Stimulated activated CD4-positive, alpha-beta T cell treated with anti-CD3 and anti-CD28 coated beads, Interleukin-15, amount 100 ng/mL, for 1 hour (primary cell): Measurements from ENCODE around the gene EFNA5.

Source experiments
- DNase-seq, 2 donors: peaks; one replicate each; pipeline ENCODE4 v3.0.0-alpha.2; 2020; ENCODE audit warnings: low read depth in 1 of 2, low spot score in 1 of 2

The EFNA5 gene

DNA sequence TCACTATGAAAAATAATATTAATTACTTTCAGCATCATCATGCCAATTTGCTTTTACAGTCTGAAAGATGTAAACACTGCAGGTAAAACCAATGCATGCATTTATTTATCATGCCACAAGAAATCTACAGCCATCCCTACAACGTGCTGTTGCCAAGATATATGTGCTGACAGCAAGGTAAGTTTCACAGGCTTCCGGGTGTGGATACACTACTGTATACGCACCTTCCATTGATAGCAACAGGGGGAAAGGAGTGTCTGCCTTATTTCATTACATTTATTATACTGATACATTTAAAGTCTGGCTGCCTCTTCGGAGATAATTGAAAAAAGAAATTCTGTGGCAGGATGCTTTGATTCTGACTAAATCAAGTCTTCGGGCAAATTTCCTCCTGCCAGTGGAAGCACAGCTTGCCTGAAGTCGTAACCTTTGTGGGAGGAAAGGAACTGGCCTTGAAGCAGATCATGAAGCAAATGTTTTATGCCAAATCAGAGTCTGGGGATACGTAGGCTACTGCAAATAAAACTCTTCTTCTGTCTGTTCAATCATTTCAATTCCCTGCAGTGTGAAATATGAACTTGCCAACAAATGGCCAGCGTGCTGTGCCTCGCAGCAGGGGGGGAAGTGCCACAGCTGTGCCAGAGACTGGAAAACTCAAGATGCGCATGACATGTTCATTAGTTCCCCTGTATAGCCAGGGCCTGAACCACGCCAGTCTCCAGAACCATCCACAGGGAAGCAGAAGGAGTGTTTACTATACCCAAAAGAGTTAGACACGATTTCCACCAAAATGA lies 268.1 kb downstream of the EFNA5 start:
- no peak for DNase-seq

DNA sequence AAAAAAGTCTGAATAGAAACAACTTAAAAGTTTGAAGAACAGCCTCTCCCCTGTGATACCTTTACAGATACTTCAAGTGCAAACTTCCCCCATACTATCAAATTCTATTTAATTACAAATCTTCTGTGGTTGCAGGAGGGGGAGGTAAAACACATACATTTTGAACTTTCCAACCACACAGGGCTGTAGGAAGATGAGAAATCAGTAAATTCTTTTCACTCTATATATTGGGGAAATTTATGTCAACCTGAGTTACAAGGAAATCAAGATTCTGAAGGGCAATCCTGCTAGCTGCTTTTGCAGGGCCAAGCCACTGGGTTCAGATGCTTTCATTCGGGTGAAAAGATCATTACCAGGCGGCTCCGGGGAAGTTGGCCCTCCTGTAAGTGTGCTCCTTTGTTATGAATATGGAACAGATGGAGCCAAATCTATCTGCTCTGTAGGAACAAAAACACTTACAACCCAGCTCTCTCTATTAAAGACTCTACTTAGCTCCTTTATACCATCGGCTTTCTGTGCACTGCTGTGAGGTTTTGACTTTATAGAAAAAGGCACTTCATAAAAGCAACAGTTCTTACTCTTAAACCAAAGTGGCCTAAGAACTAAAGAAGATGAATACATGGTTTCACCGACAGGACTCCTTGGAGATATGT lies 269.1 kb downstream of the EFNA5 start:
- no peak for DNase-seq

DNA sequence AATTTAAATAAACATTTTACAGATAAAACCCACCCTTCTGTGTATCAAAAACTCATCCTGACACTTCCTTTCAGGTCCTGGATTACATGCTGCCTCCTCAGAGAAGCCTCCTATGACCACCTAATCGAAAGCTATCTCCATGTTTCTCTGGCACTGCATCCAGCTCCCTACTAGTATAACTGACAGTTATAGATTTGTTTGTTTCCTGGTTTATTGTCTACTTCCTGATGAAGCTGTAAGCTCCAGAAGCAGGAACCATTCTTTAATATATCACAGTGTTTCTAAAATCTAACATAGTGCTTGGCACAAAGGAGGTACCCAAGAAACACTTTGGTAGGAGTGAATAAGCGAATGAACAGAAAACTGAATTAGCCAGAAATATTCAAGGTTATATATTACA lies 270.4 kb downstream of the EFNA5 start:
- DNase-seq, result no peak

DNA sequence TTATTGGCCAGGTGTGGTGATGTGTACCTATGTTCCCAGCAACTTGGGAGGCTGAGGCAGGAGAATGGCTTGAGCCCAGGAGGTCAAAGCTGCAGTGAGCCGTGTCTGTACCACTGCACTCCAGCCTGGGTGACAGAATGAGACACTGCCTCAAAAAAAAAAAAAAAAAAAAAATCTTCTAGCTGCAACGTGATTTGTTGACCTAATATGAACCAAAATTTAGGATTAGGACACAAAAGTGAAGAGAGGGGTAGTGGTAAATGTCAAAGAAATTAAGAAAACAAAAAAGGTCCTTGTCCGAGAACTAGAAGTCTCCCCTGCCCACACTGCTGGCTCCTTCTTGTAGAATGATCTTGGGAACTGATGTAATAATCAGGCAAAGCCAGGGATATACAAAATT lies 272.0 kb downstream of the EFNA5 start:
- no peak for DNase-seq

DNA sequence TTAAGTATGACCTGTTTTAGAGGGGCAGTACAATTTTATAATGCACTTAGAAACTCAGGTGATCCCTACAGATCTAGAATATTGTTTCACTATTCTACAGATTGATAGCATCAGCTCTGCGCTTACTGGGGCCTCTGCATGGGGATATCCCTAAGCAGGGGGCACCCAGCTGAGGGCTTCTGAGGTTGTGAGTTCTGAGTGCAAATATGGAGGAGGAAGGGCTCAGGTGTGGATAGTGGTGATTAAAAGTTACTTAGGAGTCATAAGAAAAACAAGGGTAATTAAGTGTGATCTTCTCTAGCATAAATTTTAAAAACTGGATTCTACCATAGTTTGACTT lies 274.4 kb downstream of the EFNA5 start:
- DNase-seq, result no peak

DNA sequence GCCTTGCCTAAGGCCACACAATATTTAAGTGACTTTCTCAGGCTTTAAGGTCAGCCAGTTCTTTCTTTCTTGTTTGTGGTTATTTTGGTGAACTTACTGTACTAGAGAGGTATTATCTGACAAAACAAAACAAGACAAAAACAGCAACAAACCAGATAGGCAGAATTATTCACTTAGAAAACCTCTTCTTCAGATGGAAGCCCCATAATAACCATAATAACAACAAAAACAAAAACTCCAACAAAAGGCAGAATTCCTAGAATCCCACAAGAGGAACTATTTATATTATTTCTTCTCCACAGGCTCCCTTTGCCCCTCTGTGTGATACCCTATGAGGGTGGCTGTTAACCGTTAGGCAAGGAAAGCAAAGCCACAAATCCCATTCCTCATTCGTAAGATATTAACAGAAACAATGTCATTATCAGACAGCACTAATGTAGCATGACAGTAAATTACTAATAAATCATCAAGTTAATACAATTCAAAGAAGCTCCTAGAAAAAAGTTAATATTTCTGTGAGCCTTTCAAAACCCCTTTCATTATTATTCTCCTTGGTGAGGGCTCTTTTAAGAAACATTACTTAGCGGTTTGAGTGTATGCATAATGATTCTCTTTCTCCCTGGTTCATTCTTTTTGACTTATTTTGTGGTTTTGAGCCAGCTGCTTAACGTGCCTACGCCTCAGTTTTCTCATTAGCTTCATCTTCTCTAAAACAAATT lies 274.9 kb downstream of the EFNA5 start:
- no peak for DNase-seq

DNA sequence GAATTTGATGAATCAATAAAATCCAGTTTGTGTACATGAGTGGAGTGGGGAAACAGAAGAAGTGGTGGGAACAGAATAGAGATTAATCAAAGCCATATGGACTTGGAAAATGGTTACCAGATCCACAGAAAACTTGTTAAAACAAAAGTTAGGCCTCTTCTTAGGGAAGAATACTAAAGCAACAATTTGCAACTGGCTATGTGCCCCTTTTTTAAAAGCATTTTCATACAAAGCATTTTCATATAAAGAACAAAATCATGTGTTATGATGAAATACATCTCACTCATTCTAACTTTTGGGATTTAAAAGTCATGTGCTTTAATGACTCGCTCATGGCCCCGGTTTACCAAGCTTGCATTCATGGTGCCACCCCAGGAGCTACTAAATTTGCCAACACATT lies 276.9 kb downstream of the EFNA5 start:
- no peak for DNase-seq

DNA sequence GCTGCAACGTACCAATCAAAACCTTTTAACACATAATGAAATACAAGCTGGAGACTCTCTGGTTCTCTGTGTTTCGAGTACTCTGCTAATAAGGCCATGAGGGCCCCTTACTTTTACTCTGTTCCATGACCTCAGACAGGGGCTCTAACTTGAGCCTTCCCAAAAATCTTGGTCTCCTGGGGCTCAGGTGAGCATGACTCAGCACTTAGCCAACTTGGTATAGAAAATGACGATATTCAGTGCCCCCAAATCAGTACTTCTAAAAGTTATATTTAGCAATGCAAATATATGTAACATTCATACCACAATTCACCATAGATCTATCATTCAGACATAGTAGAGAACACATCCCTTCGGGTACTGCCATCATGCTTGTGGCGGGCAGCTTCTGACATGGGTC lies 278.9 kb downstream of the EFNA5 start:
- DNase-seq, result no peak

DNA sequence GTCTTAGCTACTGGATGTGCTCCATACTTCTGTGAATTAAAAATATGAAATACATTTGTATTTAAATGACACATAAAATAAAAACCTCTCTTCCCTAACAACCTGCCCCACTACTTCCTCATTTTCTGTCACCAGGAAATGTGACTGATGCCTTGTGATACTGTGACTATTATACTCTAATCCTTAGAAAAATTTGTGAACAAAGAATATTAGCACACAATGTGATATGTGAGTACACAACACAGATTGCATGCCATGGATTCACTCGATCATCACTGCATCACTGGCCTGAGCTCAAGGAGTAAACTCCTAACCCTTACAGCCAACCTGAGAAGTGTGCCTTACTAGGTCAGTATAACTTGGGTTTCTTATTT lies 281.0 kb downstream of the EFNA5 start:
- DNase-seq, result no peak

DNA sequence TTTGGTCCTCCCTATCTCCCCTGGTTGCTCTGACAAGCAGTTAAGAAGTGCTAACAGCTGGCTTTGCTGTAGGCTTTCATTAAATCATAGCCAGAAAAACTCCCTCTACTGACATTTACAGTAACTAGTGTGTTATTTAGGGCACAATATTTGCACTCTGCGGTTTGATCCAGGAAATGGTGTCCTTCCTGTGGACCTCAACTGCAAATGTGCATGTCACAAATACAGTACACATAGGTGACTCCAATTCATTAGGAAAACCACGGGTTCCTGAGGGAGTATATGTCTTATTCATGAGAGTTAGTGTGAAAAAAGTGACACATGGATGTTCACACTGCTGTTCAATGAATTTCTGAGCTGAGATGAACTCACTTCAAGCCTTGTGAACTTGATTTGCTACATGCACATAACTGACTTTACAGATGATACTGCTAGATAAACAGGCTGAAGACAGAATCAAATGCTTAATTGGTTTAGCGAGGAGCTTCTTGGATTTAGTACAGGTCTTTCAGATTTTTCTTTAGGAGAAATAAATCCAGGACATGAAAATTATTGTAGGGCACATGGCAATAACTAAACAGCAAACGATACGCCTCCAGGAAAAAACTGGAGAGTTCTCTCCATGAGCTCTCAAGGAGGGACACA lies 281.5 kb downstream of the EFNA5 start:
- DNase-seq, result no peak

DNA sequence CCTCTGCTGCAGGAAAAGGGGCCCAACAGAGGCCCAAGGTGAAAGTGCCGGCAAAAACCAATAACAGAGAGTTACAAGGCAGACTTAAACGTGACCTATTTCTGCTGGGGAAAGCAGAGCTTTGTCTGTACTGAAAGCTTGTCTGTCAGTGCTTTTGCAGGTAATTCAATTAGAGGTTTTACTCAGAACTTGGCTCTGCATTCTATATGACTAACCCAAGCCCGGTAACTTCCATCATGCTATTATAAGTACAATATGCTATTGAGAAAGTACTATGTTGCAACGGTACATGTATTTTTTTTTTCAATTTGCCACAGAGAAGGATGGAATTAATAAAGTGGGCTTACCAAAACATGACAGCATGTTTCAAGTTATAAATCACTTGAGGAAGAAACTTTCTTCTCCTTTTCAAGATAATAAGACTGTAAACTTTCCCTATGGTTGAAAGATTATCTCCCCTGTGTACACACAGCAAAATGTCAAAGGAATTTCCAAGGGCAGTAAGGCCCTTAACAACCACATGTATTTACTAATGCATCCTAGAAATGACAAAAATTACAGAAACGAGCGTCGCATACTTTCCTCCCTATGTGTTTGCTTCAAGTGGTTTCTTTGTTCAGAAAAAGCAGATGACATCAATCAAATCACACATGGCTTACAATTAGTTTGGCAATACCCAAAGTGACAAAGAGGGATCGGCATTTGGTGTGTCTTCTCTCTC lies 282.4 kb downstream of the EFNA5 start:
- no peak for DNase-seq

DNA sequence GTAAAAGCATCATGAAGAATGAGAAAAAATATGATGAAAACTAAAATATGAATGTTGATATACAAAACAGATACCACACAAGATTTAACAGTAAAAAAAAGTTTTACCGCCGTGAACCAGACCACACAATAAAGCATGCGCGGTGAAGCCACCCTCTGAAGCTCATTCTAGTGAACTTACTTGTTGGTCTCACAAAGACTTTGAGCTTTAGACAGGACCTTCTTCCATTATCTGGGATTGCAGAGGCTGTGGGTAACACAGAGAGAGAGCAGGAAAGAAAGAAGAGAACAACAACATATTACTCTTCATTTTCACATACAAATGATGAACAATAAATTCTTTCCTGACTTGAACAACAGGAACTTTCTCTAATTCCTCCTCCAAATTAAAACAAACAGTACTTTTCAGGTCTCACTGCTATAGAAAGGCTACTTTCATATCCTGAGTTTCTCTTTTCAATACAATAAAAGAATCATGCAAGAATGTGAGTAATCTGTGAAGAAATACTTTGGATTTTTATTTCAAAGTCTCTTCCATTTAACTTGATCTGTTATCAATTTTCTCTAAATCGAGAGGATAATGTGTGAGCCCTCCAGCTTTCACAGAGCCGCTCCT lies 283.1 kb downstream of the EFNA5 start:
- DNase-seq, result no peak

DNA sequence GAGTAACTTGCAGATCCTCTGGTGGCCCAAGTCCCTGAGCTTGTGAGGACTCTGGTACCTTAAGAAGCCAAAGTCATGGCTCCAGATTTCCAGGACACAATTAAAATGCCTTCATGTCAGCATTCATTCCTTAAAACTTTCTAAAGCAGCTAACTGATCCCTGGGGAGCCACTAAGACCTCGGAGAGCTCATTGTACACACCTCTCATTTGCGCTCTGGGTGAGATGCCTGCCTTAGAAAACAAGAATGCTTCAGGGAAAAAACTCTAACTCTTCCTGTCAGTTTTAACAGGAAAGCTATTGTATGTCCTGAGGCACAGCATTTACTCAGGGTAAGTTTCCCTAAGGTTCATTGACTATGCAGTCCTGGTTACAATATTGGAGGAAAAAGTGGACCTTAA lies 285.0 kb downstream of the EFNA5 start:
- no peak for DNase-seq

DNA sequence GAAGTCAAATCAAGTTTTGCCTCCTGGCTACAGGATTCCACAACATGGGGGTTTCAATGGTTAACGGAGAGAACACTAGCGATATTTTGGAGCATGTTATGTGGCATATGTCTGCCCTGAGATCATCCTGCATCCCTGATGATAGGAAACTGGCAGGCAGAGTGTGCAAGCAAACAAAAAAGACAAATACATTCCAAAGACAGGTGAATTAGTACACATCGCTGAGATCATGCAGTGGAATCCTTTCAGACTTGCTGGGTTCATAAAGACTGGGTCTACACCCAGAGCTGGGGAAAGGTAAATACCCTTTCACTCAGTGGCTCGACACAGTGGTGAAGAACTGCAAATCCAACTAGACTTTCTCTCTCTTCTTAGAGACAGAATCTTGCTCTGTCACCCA lies 286.5 kb downstream of the EFNA5 start:
- DNase-seq, result no peak

DNA sequence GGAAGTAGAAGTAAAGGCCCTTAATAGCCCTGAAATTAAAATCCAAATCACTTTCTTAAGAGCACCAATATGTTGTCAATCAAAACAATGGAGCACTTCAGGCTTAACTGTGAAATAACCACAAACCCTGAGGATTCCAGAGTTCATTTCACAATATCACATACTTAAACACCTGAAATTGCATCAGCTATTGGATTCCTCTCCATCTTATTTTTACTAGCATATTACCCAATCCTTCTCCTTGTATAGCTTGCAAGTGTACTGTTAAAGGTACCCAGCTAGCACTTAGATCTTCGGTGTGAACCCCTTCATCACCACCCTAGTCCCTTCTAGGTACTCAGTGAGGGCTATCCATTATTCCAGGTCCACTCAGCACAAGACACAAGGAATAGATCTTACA lies 287.3 kb downstream of the EFNA5 start:
- no peak for DNase-seq

DNA sequence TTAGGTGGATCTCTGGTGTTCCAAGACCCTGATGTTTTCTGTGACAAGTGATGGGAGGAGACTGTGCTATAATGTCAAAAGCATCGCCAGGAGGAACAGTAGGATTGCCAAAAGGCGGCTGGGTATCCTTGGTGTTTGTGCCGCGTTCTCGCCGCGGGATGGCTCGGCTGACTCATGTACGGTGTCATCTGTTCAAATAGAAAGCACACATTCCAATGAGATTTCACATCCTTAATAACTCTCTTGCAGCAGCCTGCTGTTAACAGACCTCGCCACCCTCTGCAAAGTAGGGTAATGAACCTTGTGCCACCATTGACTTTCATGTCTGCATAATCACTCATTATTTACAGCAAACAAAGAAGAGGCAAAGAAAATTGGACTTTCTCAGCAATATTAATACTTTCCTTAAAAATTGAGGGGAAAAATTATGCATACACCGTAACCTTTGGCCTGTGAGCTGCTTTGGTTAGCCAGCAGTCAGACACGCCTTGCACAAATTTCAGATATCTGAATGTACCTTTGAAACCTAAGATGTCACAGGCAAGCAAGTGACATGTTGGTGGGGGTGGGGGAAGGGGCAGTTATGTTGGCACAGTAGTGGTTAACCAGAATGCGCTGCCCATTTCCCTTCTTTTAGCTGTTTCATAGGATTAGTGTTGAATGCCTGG lies 289.4 kb downstream of the EFNA5 start:
- no peak for DNase-seq

DNA sequence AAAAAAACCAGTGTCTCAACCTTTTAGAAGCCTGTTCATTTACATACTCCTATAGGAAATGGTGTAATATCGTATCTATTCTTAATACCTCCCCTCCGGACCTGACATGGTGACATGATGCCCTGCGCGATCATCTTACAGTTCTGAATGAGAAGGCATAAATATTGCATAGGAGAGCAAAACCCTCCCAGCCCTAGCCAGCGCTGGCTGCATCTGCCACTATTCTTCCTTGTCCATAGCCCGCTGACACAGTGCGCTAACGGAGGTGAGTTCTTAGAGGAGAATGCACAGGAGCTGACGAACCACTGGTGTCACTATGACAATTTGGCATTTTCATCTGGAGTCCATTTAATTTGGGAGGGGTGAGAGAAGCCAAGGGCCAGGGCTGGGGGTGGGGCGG lies 290.1 kb downstream of the EFNA5 start:
- DNase-seq, result no peak

DNA sequence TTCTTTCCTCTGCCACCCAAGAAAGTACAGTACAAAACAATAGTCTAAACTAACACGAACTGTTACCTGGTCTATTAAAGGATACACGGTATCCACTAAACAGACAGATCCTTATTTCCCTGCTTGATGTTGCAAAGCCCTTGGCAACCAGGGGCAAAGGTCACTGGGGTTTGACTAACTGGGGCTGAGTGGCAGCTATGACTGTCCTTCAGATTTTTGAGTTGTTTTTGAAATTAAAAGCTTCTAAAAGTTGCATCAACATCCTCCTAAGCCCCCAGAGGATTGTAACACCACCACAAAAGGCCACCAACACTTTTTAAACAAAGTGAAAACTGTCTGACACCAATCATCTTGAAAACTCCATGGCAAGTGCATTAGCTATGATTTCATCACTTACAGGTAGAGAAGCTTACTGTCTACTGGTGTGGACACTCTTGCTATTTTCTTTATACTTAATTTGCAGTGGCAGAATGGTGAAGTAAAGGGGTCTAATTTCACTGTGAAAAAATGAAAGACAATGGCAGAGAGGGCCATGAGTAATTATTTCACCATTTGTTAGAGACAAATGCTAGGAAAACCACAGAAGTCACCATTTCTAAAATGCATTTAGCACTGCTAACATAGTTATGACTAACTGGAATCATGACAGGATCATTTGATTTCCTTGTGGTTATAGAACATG lies 292.4 kb downstream of the EFNA5 start:
- DNase-seq, result no peak

DNA sequence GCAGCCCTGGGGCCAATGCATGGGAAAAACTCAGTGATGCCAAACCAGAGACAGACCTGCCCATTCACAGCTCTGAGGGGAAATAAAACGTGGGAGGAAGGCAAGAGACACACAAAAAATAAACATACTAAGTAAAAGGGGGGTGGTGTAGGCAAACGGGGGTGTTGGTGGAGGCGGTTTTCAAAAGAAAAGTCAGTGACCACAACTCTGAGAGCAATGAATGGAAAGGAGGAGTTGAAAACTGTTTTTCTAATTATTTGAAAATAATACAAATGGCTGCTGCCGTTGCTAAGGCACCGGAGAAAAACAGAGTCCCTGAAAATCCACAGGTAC lies 293.5 kb downstream of the EFNA5 start:
- no peak for DNase-seq
